Measurements from ENCODE around the gene NEK6. TPM values are rescaled to one million over a fixed set of nuclear protein-coding genes. Genes with fewer than 3 reads are reported as not detected.

NEK6 gene
- total and polyA plus RNA-seq, 4 experiments from 2014 or later, result 3.8 to 11.7 (median 8.5) TPM

DNA sequence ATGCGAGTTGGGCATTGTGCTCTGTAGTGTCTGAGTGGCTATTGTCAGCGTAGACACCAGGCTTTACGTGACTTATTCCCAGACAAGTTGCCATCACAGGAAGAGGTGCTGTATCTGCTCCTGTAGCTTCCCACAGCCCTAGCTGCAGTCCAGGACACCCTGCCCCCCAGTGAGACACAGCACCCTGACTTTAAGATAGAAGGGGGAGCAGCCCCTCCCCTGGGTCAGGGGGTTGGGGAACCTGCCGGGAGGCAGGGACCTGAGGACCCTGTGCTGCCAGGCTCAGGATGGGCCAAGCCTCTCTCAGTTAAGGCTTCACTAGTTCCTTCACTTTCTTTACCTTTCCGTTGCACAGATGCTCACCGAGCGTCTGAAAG is 75.4 kb downstream of the NEK6 start:
- no peaks in the 10 kb centered on the region for H3K36me3 ChIP-seq (ENCODE audit: insufficient read depth, low read length)
- no peak overlapping the region for H3K4me3 ChIP-seq (ENCODE audit: low read length in 2 of 2)
- no peak for DNase-seq
- ChIA-PET CTCF (ENCODE audit: partially characterized antibody) (no interaction called here), POLR2A (ENCODE audit: partially characterized antibody) (no interaction called here)
- peak overlapping the region in 2 of 7 donors; percentile 4 to 48 for H3K27ac Mint-ChIP-seq
- intact Hi-C loops (cut with micrococcal nuclease), result no loop called here
- no peaks in the 10 kb centered on the region for H3K9me3 ChIP-seq (ENCODE audit: control insufficient read depth in 1 of 2, low read length in 2 of 2)
- no peak overlapping the region for H3K4me3 Mint-ChIP-seq
- peaks cover 43 to 44% of the 10 kb centered on the region in 2 donors for H3K36me3 Mint-ChIP-seq
- H3K27me3 Mint-ChIP-seq, result no peaks in the 10 kb centered on the region
- peaks cover 0 to 10% (median 0%) of the 10 kb centered on the region in 8 donors for H3K9me3 Mint-ChIP-seq
- no peak overlapping the region for H3K27ac ChIP-seq (ENCODE audit: low read depth, low read length)
- H3K27me3 ChIP-seq (ENCODE audit: insufficient read depth, low read length), result no peaks in the 10 kb centered on the region
- H3K4me1 ChIP-seq (ENCODE audit: insufficient read depth, low read length), result no peaks in the 10 kb centered on the region
- peaks cover 0 to 1% (median 0%) of the 10 kb centered on the region in 4 donors for H3K4me1 Mint-ChIP-seq

GRCh38 chr9:124334568-124335319 is 77.0 kb downstream of the NEK6 start:
- CTCF ChIA-PET (ENCODE audit: partially characterized antibody), result no interaction called here
- H3K27ac Mint-ChIP-seq, result peak overlapping the region in 1 of 7 donors; percentile 60
- no peaks in the 10 kb centered on the region for H3K36me3 ChIP-seq (ENCODE audit: insufficient read depth, low read length)
- H3K4me3 ChIP-seq (ENCODE audit: low read length in 2 of 2), result no peak overlapping the region
- DNase-seq, result no peak
- intact Hi-C loops (cut with micrococcal nuclease), result no loop called here
- POLR2A ChIA-PET (ENCODE audit: partially characterized antibody), result no interaction called here
- peaks cover 0 to 1% (median 0%) of the 10 kb centered on the region in 4 donors for H3K4me1 Mint-ChIP-seq
- peaks cover 43 to 46% of the 10 kb centered on the region in 2 donors for H3K36me3 Mint-ChIP-seq
- H3K27me3 Mint-ChIP-seq, result no peaks in the 10 kb centered on the region
- H3K9me3 Mint-ChIP-seq, result peaks cover 0 to 13% (median 0%) of the 10 kb centered on the region in 8 donors
- no peaks in the 10 kb centered on the region for H3K9me3 ChIP-seq (ENCODE audit: control insufficient read depth in 1 of 2, low read length in 2 of 2)
- H3K27ac ChIP-seq (ENCODE audit: low read depth, low read length), result no peak overlapping the region
- no peaks in the 10 kb centered on the region for H3K4me1 ChIP-seq (ENCODE audit: insufficient read depth, low read length)
- H3K4me3 Mint-ChIP-seq, result no peak overlapping the region
- no peaks in the 10 kb centered on the region for H3K27me3 ChIP-seq (ENCODE audit: insufficient read depth, low read length)

DNA sequence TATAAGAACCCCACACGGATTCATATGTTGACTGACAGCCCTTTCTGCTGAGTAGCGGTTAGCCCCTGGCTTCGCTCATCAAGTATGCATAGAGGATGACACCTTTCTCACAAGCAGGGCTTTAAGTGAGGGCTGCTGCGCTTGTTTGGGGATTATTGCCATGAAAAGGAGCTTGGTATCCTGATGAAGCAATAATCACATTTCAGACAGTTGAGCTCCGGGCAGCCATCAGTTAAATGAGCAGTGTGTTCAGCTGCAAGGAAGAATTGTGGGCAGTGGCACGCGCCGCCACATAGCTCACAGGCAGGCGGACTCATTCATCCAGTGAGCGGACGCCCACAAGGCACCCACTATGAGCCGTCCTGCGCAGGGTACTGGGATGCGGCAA is 77.6 kb downstream of the NEK6 start:
- no peak overlapping the region for H3K27ac Mint-ChIP-seq

DNA sequence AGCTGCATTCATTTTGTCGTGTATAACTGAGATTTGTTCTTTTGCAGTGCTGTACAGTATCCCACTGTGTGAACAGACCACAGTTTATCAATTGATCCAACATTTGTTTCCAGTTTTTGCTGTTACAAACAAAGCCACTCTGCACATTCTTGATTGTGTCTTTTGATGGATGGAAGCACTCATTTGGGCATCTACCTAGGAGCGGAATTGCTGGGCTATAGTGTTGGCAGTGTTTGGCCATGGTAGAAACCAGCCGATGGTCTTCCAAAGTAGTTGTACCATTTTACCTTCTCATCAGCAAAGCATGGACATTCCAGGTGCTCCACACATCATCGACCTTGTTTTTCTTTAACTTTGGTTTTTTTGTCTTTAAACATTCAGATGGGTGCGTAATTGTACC is 79.8 kb downstream of the NEK6 start:
- H3K36me3 ChIP-seq (ENCODE audit: insufficient read depth, low read length), result no peaks in the 10 kb centered on the region
- H3K36me3 Mint-ChIP-seq, result peaks cover 39 to 40% of the 10 kb centered on the region in 2 donors

More for the DNA sequence above, 77.6 kb downstream of the NEK6 start:
- no peak for DNase-seq
- Histone ChIP-seq H3K36me3 (ENCODE audit: insufficient read depth, low read length) (no peaks in the 10 kb centered on the region), H3K4me3 (ENCODE audit: low read length in 2 of 2) (no peak overlapping the region), H3K27me3 (ENCODE audit: insufficient read depth, low read length) (no peaks in the 10 kb centered on the region), H3K9me3 (ENCODE audit: control insufficient read depth in 1 of 2, low read length in 2 of 2) (no peaks in the 10 kb centered on the region), H3K4me1 (ENCODE audit: insufficient read depth, low read length) (no peaks in the 10 kb centered on the region), H3K27ac (ENCODE audit: low read depth, low read length) (no peak overlapping the region)
- no peak overlapping the region for H3K4me3 Mint-ChIP-seq
- H3K4me1 Mint-ChIP-seq, result peaks cover 0 to 1% (median 0%) of the 10 kb centered on the region in 4 donors
- H3K9me3 Mint-ChIP-seq, result peaks cover 0 to 13% (median 0%) of the 10 kb centered on the region in 8 donors
- ChIA-PET POLR2A (ENCODE audit: partially characterized antibody) (no interaction called here), CTCF (ENCODE audit: partially characterized antibody) (no interaction called here)
- H3K36me3 Mint-ChIP-seq, result peaks cover 41 to 42% of the 10 kb centered on the region in 2 donors
- intact Hi-C loops (cut with micrococcal nuclease), result no loop called here
- H3K27me3 Mint-ChIP-seq, result no peaks in the 10 kb centered on the region

DNA sequence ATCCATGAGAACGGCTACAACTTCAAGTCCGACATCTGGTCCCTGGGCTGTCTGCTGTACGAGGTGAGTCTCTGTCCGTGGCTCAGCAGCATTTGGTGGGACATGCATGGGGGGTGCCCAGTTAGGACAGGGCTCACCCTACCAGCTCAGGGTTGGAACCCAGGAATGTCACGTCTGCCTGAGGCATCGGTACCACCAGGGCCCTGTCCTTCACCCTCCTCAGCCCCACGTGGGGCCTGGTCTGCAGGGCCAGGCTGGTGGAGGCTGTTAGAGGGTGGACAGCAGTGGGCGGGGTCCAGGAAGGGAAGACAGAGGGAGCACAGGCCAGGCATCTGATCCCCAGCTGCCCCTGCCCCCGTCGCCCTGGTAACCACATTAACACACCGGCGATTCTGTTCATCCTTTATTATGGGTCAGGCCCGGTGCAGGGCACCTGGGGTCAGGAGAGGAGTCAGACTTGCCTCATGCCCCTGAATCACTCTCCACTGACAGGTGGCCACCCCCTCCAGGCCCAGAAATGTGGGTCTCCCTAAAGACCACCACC is 81.9 kb downstream of the NEK6 start:
- Histone ChIP-seq H3K36me3 (ENCODE audit: insufficient read depth, low read length) (no peaks in the 10 kb centered on the region), H3K27ac (ENCODE audit: low read depth, low read length) (no peak overlapping the region), H3K4me3 (ENCODE audit: low read length in 2 of 2) (no peak overlapping the region), H3K27me3 (ENCODE audit: insufficient read depth, low read length) (no peaks in the 10 kb centered on the region), H3K4me1 (ENCODE audit: insufficient read depth, low read length) (no peaks in the 10 kb centered on the region), H3K9me3 (ENCODE audit: control insufficient read depth in 1 of 2, low read length in 2 of 2) (no peaks in the 10 kb centered on the region)
- intact Hi-C loops (cut with micrococcal nuclease), result no loop called here
- POLR2A ChIA-PET (ENCODE audit: partially characterized antibody), result no interaction called here
- Mint-ChIP-seq H3K4me3 (no peak overlapping the region), H3K4me1 (peaks cover 0 to 4% (median 0%) of the 10 kb centered on the region in 4 donors), H3K27ac (no peak overlapping the region), H3K9me3 (peaks cover 0 to 13% (median 0%) of the 10 kb centered on the region in 8 donors), H3K27me3 (no peaks in the 10 kb centered on the region), H3K36me3 (peaks cover 33 to 39% of the 10 kb centered on the region in 2 donors)
- CTCF ChIA-PET (ENCODE audit: partially characterized antibody), result no interaction called here
- no peak for DNase-seq

More for the DNA sequence above, 79.8 kb downstream of the NEK6 start:
- Mint-ChIP-seq H3K27me3 (no peaks in the 10 kb centered on the region), H3K4me3 (no peak overlapping the region), H3K9me3 (peaks cover 0 to 13% (median 0%) of the 10 kb centered on the region in 8 donors), H3K4me1 (peaks cover 0 to 1% (median 0%) of the 10 kb centered on the region in 4 donors), H3K27ac (no peak overlapping the region)
- H3K27me3 ChIP-seq (ENCODE audit: insufficient read depth, low read length), result no peaks in the 10 kb centered on the region
- no peak for DNase-seq
- H3K4me1 ChIP-seq (ENCODE audit: insufficient read depth, low read length), result no peaks in the 10 kb centered on the region
- H3K27ac ChIP-seq (ENCODE audit: low read depth, low read length), result no peak overlapping the region
- ChIA-PET POLR2A (ENCODE audit: partially characterized antibody) (no interaction called here), CTCF (ENCODE audit: partially characterized antibody) (no interaction called here)
- no peak overlapping the region for H3K4me3 ChIP-seq (ENCODE audit: low read length in 2 of 2)
- intact Hi-C loops (cut with micrococcal nuclease), result no loop called here
- H3K9me3 ChIP-seq (ENCODE audit: control insufficient read depth in 1 of 2, low read length in 2 of 2), result no peaks in the 10 kb centered on the region

DNA sequence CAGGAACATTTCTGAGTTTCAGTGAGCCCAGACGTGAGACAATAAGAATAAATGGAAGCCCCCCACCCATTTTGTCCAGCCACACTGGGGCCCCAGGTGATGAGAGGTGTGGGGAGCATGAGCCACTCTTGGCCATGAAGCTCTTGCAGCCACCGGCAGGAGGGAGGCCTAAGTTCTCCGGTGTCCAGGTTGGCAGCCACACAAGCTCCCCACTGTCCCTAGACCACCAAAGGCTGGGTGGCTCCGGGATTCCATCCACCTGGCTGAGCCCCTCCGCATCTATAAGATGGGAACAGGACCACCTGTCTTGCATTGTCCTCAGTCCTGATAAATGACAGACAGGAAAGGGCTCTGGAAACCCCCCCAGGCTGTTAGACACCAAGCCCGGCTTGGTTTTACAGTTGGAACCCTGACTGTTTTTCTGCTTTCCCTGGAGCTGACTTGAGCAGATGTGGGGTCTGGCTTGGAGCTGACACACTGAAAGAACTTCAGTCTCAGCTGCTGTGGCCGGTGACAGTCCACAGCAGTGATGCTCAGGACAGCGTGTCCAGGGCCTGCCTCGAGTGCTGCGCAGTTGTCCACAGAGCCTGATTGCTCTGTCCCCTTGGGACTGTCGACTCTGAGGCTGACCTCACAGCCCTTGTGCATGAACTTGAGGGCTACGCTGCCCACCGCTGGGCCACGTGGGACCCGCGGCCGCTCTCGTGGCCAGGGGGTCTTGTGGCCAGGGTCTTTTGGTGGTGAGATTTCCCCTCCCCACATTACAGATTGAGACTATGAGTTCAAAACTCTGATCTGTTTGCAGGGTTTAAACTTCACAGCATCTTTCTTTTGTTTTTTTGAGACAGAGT is 82.7 kb downstream of the NEK6 start:
- Histone ChIP-seq H3K36me3 (ENCODE audit: insufficient read depth, low read length) (no peaks in the 10 kb centered on the region), H3K4me1 (ENCODE audit: insufficient read depth, low read length) (no peaks in the 10 kb centered on the region), H3K27ac (ENCODE audit: low read depth, low read length) (no peak overlapping the region), H3K4me3 (ENCODE audit: low read length in 2 of 2) (no peak overlapping the region), H3K9me3 (ENCODE audit: control insufficient read depth in 1 of 2, low read length in 2 of 2) (no peaks in the 10 kb centered on the region), H3K27me3 (ENCODE audit: insufficient read depth, low read length) (no peaks in the 10 kb centered on the region)
- Mint-ChIP-seq H3K9me3 (peaks cover 0 to 13% (median 0%) of the 10 kb centered on the region in 8 donors), H3K27ac (peak overlapping the region in 1 of 7 donors; percentile 7), H3K27me3 (no peaks in the 10 kb centered on the region), H3K4me1 (peaks cover 0 to 4% (median 0%) of the 10 kb centered on the region in 4 donors), H3K36me3 (peaks cover 28 to 36% of the 10 kb centered on the region in 2 donors), H3K4me3 (no peak overlapping the region)
- no peak for DNase-seq
- intact Hi-C loops (cut with micrococcal nuclease), result no loop called here
- ChIA-PET POLR2A (ENCODE audit: partially characterized antibody) (no interaction called here), CTCF (ENCODE audit: partially characterized antibody) (no interaction called here)

Measured in CD4-positive, alpha-beta memory T cell (primary cell).